ENCODE results near the gene KCNH5. TPM values are rescaled to one million over a fixed set of nuclear protein-coding genes. Genes with fewer than 3 reads are reported as not detected.

The KCNH5 gene, protein sequence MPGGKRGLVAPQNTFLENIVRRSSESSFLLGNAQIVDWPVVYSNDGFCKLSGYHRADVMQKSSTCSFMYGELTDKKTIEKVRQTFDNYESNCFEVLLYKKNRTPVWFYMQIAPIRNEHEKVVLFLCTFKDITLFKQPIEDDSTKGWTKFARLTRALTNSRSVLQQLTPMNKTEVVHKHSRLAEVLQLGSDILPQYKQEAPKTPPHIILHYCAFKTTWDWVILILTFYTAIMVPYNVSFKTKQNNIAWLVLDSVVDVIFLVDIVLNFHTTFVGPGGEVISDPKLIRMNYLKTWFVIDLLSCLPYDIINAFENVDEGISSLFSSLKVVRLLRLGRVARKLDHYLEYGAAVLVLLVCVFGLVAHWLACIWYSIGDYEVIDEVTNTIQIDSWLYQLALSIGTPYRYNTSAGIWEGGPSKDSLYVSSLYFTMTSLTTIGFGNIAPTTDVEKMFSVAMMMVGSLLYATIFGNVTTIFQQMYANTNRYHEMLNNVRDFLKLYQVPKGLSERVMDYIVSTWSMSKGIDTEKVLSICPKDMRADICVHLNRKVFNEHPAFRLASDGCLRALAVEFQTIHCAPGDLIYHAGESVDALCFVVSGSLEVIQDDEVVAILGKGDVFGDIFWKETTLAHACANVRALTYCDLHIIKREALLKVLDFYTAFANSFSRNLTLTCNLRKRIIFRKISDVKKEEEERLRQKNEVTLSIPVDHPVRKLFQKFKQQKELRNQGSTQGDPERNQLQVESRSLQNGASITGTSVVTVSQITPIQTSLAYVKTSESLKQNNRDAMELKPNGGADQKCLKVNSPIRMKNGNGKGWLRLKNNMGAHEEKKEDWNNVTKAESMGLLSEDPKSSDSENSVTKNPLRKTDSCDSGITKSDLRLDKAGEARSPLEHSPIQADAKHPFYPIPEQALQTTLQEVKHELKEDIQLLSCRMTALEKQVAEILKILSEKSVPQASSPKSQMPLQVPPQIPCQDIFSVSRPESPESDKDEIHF
- total RNA-seq (2022; extraction: Qiagen RNA extraction; ENCODE audit: low read depth), result 0.03 TPM in 1 of 5 replicates, not detected in the others

DNA sequence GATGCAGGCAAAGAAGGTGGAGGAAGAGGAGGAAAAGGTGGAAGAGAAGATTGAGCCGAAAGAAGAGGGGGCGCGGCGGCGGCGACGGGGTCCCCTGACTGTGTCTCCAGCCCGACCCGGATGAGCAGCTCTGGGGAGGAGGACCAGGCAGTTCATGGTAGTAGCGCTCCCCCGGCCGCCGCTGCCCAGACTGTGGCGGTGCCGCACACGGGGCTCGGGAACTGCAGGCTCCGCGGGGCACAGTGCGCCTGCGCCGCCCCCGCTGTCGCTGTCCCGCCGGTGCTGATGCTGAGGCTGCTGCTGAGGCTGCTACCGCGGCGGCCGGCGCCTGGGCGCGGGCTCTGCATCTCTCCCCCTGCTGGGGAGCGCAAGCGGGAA lies at the start of gene KCNH5:
TSS of gene KCNH5 (minus strand) at position 225 of the 378 bp plus-strand sequence. CDS start 272 bp downstream, outside the sequence.

Other genes with a start within 250 kb of the KCNH5 start
- gene RHOJ, start 159.0 kb upstream of the KCNH5 start, total RNA-seq (2022; extraction: Qiagen RNA extraction; ENCODE audit: low read depth), result not detected in 5 replicates

Data from A549 treated with RU486 at 1 μM for 4 hours (cell line).